Stimulated activated CD4-positive, alpha-beta T cell treated with anti-CD3 and anti-CD28 coated beads, Interleukin-4, amount 100 ng/mL, for 1 hour (primary cell): Measurements from ENCODE around the gene PBX3.

Experiments
- DNase-seq: peaks from one replicate; pipeline ENCODE4 v3.0.0-alpha.2; 2020

The PBX3 gene

DNA sequence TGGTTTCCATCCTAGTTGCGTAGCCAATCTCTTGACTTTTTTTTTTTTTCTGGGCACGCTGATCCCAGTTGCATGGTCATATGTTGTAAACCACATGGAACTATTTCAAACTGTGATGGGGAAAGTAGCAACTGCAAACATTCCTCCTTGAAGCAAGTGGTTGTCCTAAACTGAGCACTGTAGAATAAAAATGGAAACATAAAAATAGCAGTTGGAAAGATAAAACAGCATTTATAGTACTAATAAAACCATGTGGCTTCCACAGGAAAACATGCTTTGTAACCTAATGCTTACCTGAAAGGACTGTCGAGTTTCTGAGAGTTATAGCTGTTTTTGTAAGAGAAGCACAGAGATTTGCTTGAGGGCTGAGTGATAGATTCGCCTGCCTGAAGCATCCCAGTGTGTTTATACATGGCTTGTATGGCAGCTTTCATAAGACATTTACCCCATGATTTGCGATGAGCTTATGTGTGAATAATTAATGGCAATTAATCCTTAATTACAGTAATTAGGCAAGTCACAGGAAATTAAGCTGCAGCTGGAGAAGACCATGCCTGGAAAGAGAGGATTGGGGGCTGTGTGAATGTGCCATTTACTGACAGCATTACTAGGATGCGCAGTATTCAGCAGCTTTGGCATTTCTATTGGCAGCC is 136.5 kb downstream of the PBX3 start:
- no peak for DNase-seq

DNA sequence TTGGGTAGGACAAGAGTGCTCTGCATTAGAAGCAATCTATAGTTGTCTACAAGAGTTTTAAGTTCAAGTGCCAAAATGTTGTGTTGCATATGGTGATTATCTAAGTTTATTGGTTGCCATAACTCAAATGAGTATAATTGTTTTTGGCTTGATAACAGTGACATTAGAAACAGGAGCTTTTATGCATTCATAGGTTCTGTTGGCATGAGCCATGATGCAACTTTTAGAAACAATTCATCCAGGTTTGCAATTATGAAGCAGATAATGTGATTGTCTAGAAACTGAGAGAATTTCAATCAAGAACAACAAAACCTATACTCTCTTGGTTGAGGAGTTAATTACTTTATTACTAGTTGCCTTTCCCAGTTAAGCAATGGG is 137.0 kb downstream of the PBX3 start:
- DNase-seq = no peak

DNA sequence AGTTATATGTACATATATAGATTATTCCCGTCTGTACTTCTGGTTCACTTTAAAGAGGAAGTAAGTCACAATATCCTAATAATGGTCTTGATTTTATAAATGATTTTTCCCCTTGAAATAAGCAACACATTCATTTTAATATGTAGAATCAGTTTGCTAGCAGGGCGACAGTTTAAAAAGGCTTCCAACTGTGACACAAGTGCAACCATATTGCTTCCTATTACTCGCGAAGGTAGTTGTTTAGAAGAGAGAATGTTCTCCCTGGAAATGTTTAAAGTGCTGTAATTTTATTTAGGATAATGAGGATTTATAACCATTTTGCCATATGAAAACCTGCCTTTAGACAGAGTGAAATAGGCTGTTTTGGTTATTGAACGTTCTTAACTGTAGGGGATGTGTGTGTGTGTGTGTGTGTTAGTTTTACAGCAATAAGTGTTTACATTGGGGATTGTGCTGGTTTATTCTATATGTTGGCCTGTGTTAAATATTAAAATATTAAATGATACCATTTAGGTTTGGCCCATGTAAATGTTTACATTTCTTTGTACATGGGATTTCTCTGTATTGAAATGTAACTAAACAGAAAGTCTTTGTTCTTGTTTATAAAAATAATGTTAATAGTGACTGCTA is 138.3 kb downstream of the PBX3 start:
- no peak for DNase-seq

DNA sequence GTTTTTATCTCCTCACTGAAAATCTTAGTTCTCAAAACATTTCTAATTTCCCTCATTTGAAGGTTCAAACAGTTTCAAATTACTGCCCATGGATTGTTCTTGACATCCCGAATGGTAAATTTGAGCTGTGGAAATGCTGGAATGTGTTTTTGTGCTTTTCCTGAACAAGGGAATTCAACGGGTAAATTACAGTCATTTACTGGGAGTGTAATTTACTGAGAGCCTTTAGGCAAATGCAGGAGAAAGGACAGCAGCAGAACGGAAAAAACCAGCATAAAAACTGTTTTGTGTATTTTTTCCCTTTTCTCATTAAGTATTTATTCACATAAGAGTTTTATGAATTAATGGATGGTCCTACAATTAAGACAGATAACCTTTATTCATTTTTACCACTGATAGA is 139.2 kb downstream of the PBX3 start:
- DNase-seq = no peak

DNA sequence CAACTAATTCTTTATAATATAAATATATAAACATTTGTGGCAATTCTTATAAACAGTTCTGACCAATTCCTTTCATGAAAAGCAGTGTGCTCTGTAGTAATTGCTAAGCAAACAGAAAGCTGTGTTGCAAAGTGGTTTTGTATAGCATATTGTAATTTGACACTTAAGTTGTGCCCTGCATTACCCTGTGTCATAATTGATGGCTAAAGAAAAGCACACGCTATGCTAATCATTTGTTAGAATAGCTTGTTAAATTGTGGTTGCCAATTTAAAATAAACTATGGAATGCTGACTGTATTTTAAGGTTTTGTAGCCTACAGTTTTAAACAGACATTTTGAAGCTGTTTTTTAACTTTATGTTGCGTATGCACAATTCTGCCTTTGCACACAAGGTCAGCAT is 140.0 kb downstream of the PBX3 start:
- DNase-seq = no peak

DNA sequence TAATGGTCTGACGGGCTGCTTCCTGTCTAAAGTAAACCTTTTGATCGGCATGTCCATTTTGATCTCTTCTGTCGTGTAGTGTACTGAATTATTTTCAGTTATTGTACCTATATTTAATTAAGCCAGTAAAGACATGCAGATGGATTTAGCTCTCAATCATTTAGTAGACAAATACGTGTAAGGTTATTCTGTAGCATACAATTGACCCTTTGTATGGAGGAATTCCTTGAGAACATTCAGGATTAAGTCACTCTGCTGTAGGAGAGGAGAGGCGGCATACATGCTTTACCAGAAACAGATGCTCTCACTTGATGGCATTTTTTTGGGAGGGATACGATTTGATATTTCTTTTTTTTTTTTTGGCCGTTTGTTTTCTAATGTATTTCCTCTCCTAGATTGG is 141.0 kb downstream of the PBX3 start:
- no peak for DNase-seq

DNA sequence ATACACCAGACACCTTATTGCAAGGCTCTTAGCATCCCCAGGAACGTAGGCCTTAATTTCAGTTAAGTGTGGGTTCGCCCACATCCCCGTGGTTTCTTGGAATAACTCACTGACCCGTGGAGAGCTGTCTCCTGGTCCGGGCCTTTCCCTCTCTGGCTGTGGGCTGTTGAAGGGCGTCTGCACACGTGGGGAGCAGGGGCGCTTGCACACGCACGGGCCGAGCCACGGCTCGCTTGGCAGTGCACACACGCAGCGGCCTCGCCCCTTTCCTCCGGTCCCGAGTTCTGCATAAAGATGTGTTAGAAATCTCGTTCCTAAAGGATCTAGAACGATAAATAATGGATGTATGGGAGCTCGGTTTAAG is 141.9 kb downstream of the PBX3 start:
- DNase-seq = peak; percentile 2

DNA sequence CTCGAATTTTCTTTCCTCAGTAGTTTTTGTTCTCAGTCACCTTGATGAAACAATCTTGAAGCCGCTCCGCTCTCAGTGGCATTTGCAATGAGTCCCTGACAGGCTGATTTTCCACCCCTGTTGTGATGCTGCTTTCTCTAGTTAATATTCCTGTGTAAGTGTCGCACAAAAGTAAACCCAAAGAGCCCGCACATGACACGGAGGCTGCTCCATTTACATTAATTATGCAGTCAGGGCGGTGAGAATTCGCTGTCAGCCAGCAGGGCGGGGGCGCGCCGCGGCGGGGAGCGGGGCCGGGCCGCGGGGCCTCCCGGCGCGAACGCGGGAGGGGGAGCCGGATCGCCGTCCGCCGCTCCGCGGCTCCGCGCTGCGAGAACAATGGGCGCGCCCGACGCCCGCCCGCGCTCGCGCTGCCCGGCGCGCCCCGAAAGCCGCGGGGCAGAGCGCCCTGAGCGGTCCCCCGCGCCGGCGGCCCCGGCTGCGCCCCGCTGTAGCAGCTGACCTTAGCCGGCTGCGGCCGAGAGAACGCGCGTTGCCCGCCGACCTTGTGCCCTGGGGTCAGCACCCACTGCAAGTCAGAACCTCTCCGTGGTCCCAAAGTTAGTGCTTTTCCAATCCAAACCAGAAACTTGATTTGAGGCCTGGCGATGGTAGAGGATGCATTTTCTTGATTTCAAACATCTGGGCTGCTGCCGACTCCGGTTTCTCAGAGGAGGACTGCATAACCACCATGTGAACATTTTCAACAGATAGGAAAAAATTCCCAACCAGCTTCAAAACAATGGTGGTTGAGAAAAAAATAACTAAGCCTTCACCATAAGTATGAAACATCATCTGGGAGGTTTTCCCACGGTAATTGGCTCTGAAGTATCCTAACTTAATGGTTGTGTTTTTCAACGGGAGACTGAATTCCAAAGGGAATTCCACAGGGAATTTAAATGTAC is 142.6 kb downstream of the PBX3 start:
- peak; percentile 47 for DNase-seq

DNA sequence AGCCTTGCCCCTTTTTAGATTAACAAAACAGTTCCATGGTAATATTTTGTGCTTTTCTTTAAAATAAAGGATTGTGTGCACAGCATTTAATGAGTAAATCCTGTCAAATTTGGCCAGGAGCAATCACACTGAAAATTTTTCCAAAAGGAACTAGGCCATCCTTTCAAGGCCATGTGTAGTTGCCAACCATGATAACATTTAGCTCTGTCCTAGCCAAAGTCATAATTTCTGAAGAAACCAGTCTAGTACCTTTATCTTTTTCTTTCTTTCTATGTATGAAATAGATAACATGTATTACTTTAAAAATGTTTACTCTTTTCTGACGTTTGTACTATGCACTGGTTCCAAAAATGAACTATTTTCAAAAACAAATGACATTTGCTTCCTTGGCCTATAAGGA is 143.7 kb downstream of the PBX3 start:
- DNase-seq = no peak

DNA sequence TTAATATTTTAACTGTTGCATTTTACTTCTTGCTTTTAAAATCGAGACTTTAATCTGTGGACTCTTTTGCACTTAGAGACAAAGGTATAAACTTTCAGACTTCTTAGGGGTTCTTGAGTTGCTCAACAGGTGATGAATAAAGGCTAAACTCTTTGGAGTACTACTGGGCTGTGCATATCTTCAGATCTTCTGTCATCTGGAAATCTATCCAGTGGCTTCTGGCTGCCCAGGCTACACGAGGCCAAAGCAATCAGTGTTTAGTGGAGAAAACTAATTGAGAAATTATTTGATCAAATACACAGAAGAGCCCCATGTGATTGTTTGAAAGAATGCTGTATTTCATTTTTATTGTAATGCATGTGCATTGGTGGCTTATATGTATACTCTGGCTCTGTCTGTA is 146.1 kb downstream of the PBX3 start:
- no peak for DNase-seq

DNA sequence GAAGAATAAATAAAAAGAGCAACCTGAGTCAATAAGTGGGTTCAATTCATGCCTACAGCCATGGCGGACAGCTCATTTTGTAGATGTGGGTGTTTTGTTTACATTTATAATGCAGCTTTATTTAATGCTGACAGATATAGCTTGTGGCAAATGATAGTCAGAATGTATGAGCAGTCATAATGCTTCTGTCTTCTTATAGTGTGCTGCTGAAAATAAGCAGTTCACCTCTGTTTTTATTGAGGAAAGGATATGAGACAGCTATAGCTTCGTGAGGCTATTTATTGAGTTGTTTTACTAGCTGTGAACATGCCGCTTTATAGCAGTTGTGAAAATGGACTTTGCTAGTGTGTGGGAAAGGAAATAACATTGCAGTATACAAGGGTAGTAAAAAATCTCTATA is 147.4 kb downstream of the PBX3 start:
- DNase-seq = no peak

DNA sequence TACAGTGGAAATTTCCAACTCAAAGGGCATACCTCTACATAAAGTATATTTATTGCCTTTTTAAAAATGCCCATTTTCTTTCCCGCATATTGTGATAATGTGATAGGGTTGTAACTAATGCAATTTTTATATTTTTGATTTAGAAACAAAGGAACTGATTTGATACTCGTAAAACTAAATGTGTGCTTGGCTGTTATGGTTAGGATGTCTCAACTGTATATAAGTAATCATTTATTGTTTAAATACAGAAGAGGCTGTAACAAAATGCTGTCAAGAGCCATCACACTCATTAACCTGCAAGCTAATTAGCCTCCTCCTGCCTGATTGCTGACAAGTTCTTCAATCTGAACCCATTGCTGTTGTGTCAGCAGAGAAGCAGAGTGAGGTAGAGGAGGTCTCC is 149.2 kb downstream of the PBX3 start:
- DNase-seq = no peak

DNA sequence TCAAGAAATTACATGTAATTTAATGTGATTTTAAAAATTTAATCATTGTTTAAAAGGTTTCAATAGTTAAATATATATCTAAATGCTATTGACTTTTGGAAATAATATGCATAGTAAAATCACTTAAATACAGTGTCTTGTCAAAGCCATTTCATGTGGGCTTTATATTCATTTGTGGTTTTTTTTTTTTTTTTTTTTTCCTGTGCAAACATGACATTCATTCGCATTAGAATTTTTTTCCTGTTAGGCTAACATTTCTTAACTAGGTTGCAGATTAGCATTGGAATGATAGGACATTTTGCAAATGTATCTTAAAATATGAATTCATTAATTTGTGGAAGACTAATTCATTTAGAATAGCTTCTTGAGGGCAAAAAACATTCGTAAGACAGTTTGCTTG is 149.8 kb downstream of the PBX3 start:
- DNase-seq = no peak

DNA sequence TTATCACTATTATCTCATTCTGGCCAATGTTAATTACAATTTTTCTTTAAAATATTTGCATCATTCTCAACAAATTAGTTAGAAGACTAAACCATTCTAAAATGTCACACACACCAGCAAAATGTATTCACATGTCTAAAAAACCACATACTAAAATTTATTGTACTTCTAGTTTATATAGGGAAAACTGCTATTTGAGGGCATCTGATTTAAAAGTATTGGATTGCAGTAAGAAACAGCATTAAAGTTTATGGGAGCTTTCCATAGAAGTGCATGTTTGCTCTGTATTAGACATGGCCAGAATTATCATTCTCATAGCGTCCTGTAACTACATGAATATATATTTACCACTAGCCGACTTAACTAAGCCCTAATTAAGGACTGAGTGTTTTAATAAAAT is 150.3 kb downstream of the PBX3 start:
- DNase-seq = no peak

DNA sequence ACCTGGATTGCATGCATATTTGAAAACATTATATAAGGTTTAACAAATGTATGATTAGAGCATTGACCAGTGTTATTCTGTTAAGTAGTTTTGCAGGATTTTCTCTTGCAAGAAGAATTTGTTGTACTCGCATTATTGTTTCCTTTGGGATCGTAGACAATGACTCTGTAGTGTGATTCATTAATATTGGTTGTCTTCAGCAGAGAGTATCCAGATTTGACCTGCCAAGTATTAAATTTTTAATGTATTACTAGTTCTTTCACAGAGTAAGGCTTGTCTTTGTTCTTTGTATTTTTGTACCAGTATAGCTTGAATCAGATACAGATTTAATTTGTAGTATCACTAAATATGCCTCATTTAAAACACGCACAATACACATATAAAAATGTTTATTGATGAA is 155.0 kb downstream of the PBX3 start:
- no peak for DNase-seq

DNA sequence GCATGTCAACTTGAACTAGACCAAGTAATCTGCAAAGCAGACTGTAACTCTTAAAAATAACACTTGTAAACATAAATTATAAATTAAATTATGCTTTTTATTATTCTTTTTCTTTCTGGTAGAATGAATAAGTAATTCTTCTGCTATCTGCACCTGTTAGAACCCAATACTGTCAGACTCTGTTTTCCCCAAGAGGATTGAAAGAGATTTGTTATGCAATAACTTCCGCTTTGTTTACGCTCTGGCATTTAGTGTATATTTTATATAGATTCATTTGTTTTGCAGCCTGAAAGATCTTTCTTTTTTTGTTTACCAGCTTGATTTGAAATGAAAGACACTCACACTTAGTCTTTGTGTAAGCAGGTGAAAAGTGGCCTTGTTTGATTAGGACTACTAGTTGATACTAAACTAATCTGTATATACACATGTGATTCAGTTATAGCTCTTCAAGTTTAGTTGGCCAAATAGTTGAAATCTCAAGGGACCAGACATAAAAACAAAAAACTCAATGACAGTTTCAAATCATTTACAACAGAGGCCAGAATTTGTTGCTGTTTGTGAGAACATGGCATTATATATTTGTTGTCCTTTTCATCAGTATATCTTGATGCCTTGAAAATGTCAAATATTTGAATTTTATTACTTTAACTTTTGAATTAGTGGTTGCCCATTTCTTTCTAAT is 155.8 kb downstream of the PBX3 start:
- DNase-seq = no peak

DNA sequence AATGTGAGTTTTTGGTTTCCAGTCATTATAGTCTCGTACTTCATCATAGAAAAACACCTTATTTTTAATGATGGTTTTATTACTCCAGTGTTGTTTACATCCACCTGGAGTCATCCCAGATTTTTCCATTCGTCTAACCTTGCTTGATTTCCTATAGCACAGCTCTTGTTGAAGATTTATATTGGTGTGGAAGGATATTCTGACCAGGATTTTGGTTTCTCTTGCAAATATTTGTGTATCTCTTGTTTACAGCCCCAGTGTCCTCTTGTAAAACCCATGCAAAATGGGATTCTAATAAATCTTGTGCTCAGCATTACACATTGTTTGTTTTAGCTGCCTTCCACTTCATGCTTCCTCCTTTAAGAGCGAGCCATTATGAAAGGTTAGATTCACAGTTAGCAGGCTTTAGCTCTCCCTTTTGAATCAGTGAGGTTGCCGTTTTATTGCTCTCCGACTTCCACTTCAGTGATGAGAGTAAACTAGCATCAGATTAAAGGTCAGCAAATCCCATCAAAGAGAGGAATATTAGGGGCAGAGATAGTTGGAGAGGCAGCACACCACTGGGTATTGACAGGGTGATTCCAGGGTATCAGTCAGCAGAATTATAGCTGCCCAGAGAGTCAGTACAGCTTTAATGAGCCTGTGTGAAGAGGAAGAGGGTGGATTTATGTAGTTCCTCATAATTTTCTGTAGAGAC is 157.1 kb downstream of the PBX3 start:
- DNase-seq = no peak

DNA sequence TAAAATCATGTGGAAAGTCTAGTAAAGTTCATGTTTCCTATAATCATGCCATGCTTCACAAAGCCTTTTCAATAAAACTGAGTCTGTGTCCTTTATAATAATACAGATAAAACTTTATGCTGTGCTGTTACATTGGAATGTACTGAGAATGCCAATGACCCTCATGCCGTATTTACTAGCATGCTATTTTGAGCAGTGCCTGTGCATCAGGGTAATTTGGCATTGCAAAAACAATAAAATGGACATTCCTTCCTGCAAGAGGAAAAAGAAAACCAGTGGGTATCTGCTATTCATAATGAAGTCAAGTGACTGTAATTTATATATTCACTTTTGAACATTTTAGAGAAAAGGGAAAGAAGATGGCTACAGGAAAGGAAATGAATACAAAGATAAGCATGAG is 159.0 kb downstream of the PBX3 start:
- DNase-seq = no peak

DNA sequence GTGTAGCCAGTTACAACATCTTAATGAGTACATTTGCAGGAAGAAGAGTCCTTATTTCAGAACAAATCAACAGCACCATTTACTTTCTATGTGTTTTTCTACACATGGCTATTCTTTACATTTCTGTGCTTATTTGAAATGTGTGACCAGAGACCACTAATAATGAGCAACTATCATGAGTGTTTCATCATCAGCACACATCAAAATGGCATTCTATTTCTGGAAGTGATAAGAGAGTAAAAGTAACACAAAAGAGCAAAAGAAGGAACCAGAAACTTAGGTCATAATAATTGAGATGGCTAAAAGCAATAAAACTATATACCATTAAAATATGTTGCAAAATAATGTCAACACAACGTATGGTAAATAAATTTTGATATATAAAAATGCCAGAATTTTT is 159.7 kb downstream of the PBX3 start:
- no peak for DNase-seq

DNA sequence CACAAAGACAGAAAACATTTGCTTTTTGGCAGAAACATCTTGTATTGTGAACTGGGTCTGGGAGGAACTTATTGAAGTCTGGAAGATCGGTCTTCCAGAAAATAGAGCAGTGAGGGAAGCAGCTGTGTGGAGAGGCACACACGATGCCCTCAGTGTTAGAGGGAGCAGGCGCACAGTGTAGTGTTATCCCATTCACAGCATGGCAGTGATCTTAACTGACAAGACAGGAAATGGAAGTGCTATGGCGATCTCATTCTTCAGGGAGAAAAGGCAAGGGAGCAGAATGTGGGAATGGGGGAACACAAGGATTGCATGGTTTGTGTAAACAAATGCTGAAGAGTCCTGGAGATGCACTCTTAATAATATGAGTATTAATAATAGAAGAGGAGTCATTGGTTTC is 161.0 kb downstream of the PBX3 start:
- DNase-seq = no peak

DNA sequence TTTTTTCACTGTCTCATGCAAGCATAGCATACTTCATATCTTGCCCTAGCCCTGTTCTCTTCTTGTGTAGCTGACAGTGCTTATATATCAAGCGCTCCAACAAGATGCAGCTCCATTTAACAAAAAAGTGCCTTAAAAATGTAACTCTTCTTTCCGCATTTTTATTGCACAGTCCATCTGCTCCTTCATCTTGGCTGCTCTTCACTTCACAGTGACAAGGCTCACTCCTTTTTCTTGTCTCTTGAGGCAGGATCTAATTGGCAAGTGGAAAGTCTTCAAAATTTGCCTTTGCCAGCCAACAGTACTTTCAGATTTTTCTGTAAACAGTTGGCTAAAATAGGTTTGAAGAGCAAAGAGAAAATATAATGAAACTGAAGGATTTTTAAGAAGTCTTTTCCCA is 161.8 kb downstream of the PBX3 start:
- DNase-seq = no peak

DNA sequence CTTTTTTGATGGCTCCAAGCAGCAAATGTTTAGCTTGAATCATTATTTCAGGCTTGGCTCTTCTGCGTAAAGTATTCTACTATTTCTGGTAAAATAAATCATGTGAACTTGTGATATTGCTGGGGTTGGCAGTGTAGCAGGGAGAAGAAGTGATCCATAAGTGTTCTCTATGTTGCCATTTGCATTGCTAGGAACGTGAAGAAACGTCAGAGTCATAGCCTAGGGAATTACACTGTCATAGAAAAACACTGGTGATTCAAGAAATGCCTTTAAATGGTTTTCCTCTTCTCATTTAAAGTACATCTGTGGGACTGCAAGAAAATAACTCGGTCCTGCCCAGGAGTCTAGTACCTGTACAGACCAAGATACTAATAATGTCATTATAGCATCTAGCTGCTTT is 162.3 kb downstream of the PBX3 start:
- DNase-seq = no peak

DNA sequence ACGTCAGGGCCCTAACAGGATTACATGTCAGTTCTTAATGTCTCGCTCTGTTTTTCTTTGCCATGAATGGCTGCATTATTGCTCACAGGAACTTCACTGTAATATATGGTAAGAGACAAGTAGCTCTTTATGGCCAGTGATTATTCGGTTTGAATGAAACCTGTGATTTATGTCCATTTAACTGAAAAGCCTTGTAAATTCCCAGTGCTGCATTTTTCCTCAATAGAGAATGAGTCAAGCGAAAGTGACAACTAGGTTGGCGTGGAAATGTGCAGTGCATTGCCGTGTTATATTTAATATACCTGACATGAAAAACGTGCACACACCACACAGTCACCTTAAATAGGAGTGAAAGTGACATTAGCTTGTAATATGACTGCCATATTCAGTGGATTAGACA is 163.1 kb downstream of the PBX3 start:
- DNase-seq = no peak
